GM18526 (cell line): ENCODE results near the gene ATP13A1.
A peak's percentile ranks its signal among the peaks of the same experiment; 100 is the strongest.

Experiments used
- POLR2A ChIP-seq: IDR thresholded peaks from 3 replicates; pipeline ENCODE4 v1.6.1; 2011; ENCODE audit not compliant: insufficient read length; ENCODE audit errors: extremely low read depth

The ATP13A1 gene

DNA sequence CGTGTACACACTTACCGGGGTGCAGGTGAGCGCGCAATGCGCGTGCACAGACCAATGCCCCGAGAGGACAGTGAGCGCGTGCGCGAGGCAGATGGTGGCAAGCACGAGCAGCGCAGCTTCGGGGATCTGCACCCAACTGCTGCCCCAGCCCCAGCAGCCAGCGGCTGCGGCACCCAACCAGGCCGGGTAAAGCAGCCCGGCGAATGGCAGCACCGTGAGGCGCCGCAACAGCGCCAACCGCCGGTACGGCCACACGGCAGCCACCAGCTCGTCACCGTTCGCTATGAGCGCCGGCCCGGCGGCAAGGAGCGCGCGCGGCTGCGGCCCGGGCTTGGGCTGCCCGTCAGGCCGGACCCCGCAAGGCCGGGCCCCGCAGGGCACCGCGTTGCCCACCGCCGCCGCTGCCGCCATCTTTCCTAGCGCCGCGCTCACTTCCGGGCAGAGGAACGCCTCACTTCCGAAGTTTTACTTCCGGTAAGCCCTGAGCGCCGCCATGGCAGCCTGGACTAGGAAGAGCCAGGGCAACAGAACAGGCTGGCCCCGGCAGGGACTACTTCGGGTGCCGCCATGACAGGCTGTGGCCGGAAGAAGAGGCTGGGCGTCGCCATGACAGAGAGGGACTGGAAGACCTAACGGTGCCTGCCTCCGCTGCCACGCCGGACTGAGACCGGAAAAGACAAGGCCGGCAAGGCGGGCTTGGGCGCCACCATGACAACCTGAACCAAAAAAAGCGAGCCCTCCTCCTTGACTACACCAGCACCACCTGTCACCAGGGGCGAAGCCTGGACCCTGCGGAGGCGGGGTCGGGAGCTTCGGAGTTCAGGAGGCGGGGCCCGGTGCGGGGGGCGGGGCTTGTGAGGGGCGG is at the start of gene ATP13A1:
Gene ATP13A1, minus strand, starts transcription at position 421 of the 865 bp plus-strand sequence. Its CDS starts 10 bp downstream, at position 411.
- TF ChIP-seq POLR2A = peak; percentile 83

GRCh38 chr19:19711934-19712828 is 48.7 kb upstream of the ATP13A1 start:
- no peak for TF ChIP-seq POLR2A

DNA sequence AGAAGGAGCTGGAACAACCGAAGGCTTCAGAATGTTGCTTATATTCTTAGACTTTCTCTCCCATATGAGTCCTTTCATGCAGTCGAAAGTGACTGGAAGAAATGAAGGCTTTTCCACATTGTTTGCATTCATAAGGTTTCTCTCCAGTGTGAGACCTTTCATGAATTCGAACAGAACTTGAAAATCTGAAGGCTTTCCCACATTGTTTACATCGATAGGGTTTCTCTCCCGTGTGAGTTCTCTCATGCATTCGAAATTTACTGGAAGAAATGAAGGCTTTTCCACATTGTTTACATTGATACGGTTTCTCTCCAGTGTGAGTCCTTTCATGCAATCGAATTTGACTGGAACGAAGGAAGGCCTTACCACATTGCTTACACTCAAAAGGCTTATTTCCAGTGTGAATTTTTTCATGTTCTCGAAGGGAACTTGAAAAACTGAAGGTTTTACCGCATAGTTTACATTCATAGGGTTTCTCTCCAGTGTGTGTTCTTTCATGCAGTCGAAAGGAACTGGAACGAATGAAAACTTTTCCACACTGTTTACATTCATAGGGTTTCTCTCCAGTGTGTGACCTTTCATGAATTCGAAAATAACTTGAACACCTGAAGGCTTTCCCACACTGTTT is 47.9 kb upstream of the ATP13A1 start:
- no peak for TF ChIP-seq POLR2A

GRCh38 chr19:19710506-19710905 is 47.0 kb upstream of the ATP13A1 start:
- TF ChIP-seq POLR2A = no peak

GRCh38 chr19:19704836-19705235 is 41.4 kb upstream of the ATP13A1 start:
- no peak for TF ChIP-seq POLR2A

- no peak for TF ChIP-seq POLR2A
Observed at GRCh38 chr19:19697589-19697988, 34.1 kb upstream of the ATP13A1 start.

GRCh38 chr19:19696386-19696785 is 32.9 kb upstream of the ATP13A1 start:
- TF ChIP-seq POLR2A = no peak

GRCh38 chr19:19691683-19692082 is 28.2 kb upstream of the ATP13A1 start:
- TF ChIP-seq POLR2A = no peak

GRCh38 chr19:19687090-19687489 is 23.6 kb upstream of the ATP13A1 start:
- TF ChIP-seq POLR2A = no peak

- TF ChIP-seq POLR2A = no peak
Observed at GRCh38 chr19:19686580-19686979, 23.1 kb upstream of the ATP13A1 start.

DNA sequence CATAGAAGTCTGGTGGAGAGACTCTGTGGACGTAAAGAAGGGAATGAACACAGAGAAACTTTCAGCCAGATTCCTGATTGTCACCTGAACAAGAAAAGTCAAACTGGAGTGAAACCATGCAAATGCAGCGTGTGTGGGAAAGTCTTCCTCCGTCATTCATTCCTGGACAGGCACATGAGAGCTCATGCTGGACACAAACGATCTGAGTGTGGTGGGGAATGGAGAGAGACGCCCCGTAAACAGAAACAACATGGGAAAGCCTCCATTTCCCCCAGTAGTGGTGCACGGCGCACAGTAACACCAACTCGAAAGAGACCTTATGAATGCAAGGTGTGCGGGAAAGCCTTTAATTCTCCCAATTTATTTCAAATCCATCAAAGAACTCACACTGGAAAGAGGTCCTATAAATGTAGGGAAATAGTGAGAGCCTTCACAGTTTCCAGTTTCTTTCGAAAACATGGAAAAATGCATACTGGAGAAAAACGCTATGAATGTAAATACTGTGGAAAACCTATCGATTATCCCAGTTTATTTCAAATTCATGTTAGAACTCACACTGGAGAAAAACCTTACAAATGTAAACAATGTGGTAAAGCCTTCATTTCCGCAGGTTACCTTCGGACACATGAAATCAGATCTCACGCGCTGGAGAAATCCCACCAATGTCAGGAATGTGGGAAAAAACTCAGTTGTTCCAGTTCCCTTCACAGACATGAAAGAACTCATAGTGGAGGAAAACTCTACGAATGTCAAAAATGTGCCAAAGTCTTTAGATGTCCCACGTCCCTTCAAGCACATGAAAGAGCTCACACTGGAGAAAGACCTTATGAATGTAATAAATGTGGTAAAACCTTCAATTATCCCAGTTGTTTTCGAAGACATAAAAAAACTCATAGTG is 15.9 kb upstream of the ATP13A1 start:
- no peak for TF ChIP-seq POLR2A

- TF ChIP-seq POLR2A = no peak
Observed at GRCh38 chr19:19677579-19677978, 14.1 kb upstream of the ATP13A1 start.

DNA sequence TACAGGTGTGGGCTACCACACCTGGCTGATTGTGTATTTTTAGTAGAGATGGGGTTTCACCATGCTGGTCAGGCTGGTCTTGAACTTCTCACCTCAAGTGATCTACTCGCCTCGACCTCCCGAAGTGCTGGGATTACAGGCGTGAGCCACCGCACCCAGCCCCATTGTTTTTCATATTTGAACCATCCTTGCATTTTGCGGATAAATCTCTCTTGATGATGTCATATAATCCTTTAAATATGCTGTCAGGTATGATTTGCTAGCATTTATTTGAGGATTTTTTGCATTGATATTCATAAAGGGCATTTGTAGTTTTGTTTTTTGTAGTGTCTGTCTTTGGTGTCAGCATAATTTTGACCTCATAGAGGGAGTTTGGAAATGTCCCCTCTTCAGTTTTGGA is 10.8 kb upstream of the ATP13A1 start:
- no peak for TF ChIP-seq POLR2A

- no peak for TF ChIP-seq POLR2A
Observed at GRCh38 chr19:19672816-19673215, 9.3 kb upstream of the ATP13A1 start.

GRCh38 chr19:19670070-19670551 is 6.6 kb upstream of the ATP13A1 start:
- TF ChIP-seq POLR2A = no peak
